Activated CD4-positive, alpha-beta memory T cell treated with anti-CD3 and anti-CD28 coated beads, Interleukin-2, amount 10 ng/mL, durations not matched to agents 7 days and 5 days (primary cell): Measurements from ENCODE around the gene PPP4R3B. TPM values are rescaled to one million over a fixed set of nuclear protein-coding genes. Genes with fewer than 3 reads are reported as not detected.

Experiments used
- CTCF ChIA-PET: fragments of 350-600 bp; sonication (Branson Sonifier 250); formaldehyde crosslinking; loops from one replicate; lab custom pipeline; 2021; ENCODE audit warnings: antibody characterized with exemption, inconsistent platforms; lab: Charles Lee
- POLR2A ChIA-PET: fragments of 350-600 bp; sonication (Branson Sonifier 250); formaldehyde crosslinking; loops from one replicate; lab custom pipeline; 2021; ENCODE audit warnings: antibody characterized with exemption; lab: Charles Lee
- DNase-seq: peaks from one replicate; pipeline ENCODE4 v3.0.0-alpha.2; 2020
- H3K27ac Mint-ChIP-seq: one replicate; pipeline ENCODE4 v1.8.0; 2021; ENCODE audit warnings: mild to moderate bottlenecking, mixed read lengths
- H3K27me3 Mint-ChIP-seq: one replicate; pipeline ENCODE4 v1.8.0; 2021; ENCODE audit warnings: mixed read lengths
- H3K36me3 Mint-ChIP-seq: one replicate; pipeline ENCODE4 v1.8.0; 2021; ENCODE audit warnings: low read depth, mixed read lengths
- H3K4me1 Mint-ChIP-seq: one replicate; pipeline ENCODE4 v1.8.0; 2021; ENCODE audit warnings: mixed read lengths
- H3K4me3 Mint-ChIP-seq: one replicate; pipeline ENCODE4 v1.8.0; 2021; ENCODE audit warnings: mild to moderate bottlenecking, mixed read lengths
- H3K9me3 Mint-ChIP-seq: one replicate; pipeline ENCODE4 v1.8.0; 2021; ENCODE audit warnings: mixed read lengths
- total RNA-seq, 2 experiments: library from RNA; stranded (reverse); gene quantifications; one replicate each; pipeline ENCODE4 v1.2.3, GENCODE V29; 2021

Gene PPP4R3B
- total RNA-seq, 2 experiments from 2014 or later: 70.7 to 75.4 TPM

GRCh38 chr2:55547001-55547400 lies 70.4 kb downstream of the PPP4R3B start:
- Mint-ChIP-seq H3K36me3 (peaks cover 44% of the 10 kb centered on the region), H3K27ac (no peak overlapping the region), H3K4me1 (no peaks in the 10 kb centered on the region), H3K9me3 (no peaks in the 10 kb centered on the region), H3K4me3 (no peak overlapping the region), H3K27me3 (no peaks in the 10 kb centered on the region)
- no peak for DNase-seq
- ChIA-PET CTCF (no interaction called here), POLR2A (no interaction called here)

- POLR2A ChIA-PET: interaction anchor here (0.6 to 4.1 kb wide), 7 partner anchors 8 to 139 kb away, joined by 3 to 75 read pairs (median 4); partner anchors contain the start of genes CFAP36 and PPP4R3B
- Mint-ChIP-seq H3K27me3 (no peaks in the 10 kb centered on the region), H3K4me1 (peaks cover 21% of the 10 kb centered on the region), H3K4me3 (peak overlapping the region; percentile 9), H3K36me3 (peaks cover 35% of the 10 kb centered on the region), H3K9me3 (no peaks in the 10 kb centered on the region), H3K27ac (peak overlapping the region; percentile 89)
- CTCF ChIA-PET: interaction anchor here (3.4 kb wide), 1 partner anchor 11 kb away, joined by 21 read pairs; the partner anchor contains the start of gene CFAP36
- peak; percentile 20 for DNase-seq
Measured at GRCh38 chr2:55530539-55531081, 86.8 kb downstream of the PPP4R3B start.

GRCh38 chr2:55526174-55526573 lies 91.2 kb downstream of the PPP4R3B start:
- no peak overlapping the region for H3K4me3 Mint-ChIP-seq
- no peaks in the 10 kb centered on the region for H3K27me3 Mint-ChIP-seq
- DNase-seq: no peak
- H3K4me1 Mint-ChIP-seq: peaks cover 16% of the 10 kb centered on the region
- POLR2A ChIA-PET: no interaction called here
- no peak overlapping the region for H3K27ac Mint-ChIP-seq
- CTCF ChIA-PET: no interaction called here
- peaks cover 37% of the 10 kb centered on the region for H3K36me3 Mint-ChIP-seq
- H3K9me3 Mint-ChIP-seq: no peaks in the 10 kb centered on the region

- no peak for DNase-seq
- H3K4me1 Mint-ChIP-seq: peaks cover 11% of the 10 kb centered on the region
- ChIA-PET CTCF (no interaction called here), POLR2A (interaction anchor here (0.5 kb wide), 1 partner anchor 89 kb away, joined by 3 read pairs; no protein-coding TSS in a partner anchor)
- H3K27ac Mint-ChIP-seq: no peak overlapping the region
- H3K9me3 Mint-ChIP-seq: no peaks in the 10 kb centered on the region
- peaks cover 29% of the 10 kb centered on the region for H3K36me3 Mint-ChIP-seq
- no peaks in the 10 kb centered on the region for H3K27me3 Mint-ChIP-seq
- H3K4me3 Mint-ChIP-seq: no peak overlapping the region
Measured at GRCh38 chr2:55524884-55525437, 92.5 kb downstream of the PPP4R3B start.

- Mint-ChIP-seq H3K4me1 (peaks cover 14% of the 10 kb centered on the region), H3K36me3 (peaks cover 15% of the 10 kb centered on the region), H3K27me3 (no peaks in the 10 kb centered on the region), H3K9me3 (no peaks in the 10 kb centered on the region), H3K4me3 (peak overlapping the region; percentile 97), H3K27ac (peak overlapping the region; percentile 94)
- CTCF ChIA-PET: interaction anchor here (0.6 to 2.3 kb wide), 12 partner anchors 9 to 779 kb away, joined by 3 to 21 read pairs (median 3); partner anchors contain the start of genes PPP4R3B and RTN4
- POLR2A ChIA-PET: interaction anchor here (0.6 to 4.1 kb wide), 15 partner anchors 9 to 961 kb away, joined by 3 to 75 read pairs (median 5); partner anchors contain the start of genes CCDC88A, PPP4R3B and RPS27A
- peak; percentile 38 for DNase-seq
Measured at GRCh38 chr2:55519938-55520885, 97.2 kb downstream of the PPP4R3B start.

- H3K36me3 Mint-ChIP-seq: peaks cover 8% of the 10 kb centered on the region
- peak; percentile 31 for DNase-seq
- ChIA-PET CTCF (interaction anchor here (1.2 to 2.3 kb wide), 2 partner anchors 11 to 49 kb away, joined by 3 to 21 read pairs; no protein-coding TSS in a partner anchor), POLR2A (interaction anchor here (0.7 to 4.1 kb wide), 12 partner anchors 11 to 1750 kb away, joined by 3 to 75 read pairs (median 4); partner anchors contain the start of genes CCDC88A, PPP4R3B and RPS27A)
- H3K4me1 Mint-ChIP-seq: peaks cover 14% of the 10 kb centered on the region
- no peaks in the 10 kb centered on the region for H3K9me3 Mint-ChIP-seq
- H3K27ac Mint-ChIP-seq: peak overlapping the region; percentile 94
- peak overlapping the region; percentile 97 for H3K4me3 Mint-ChIP-seq
- H3K27me3 Mint-ChIP-seq: no peaks in the 10 kb centered on the region
Measured at GRCh38 chr2:55518841-55519165, 98.6 kb downstream of the PPP4R3B start.

- Mint-ChIP-seq H3K4me1 (no peaks in the 10 kb centered on the region), H3K27ac (no peak overlapping the region), H3K4me3 (no peak overlapping the region), H3K36me3 (no peaks in the 10 kb centered on the region), H3K9me3 (no peaks in the 10 kb centered on the region), H3K27me3 (no peaks in the 10 kb centered on the region)
- no peak for DNase-seq
- ChIA-PET POLR2A (no interaction called here), CTCF (no interaction called here)
Measured at GRCh38 chr2:55511508-55512124, 105.8 kb downstream of the PPP4R3B start.

- no peaks in the 10 kb centered on the region for H3K36me3 Mint-ChIP-seq
- ChIA-PET POLR2A (no interaction called here), CTCF (interaction anchor here (1.0 kb wide), 1 partner anchor 18 kb away, joined by 3 read pairs; no protein-coding TSS in a partner anchor)
- peaks cover 4% of the 10 kb centered on the region for H3K27me3 Mint-ChIP-seq
- no peak overlapping the region for H3K27ac Mint-ChIP-seq
- peaks cover 2% of the 10 kb centered on the region for H3K4me1 Mint-ChIP-seq
- no peaks in the 10 kb centered on the region for H3K9me3 Mint-ChIP-seq
- H3K4me3 Mint-ChIP-seq: no peak overlapping the region
- DNase-seq: no peak
Measured at GRCh38 chr2:55502590-55503141, 114.8 kb downstream of the PPP4R3B start.

GRCh38 chr2:55500025-55500424 lies 117.4 kb downstream of the PPP4R3B start:
- Mint-ChIP-seq H3K4me1 (peaks cover 2% of the 10 kb centered on the region), H3K27me3 (peaks cover 4% of the 10 kb centered on the region), H3K9me3 (no peaks in the 10 kb centered on the region), H3K27ac (no peak overlapping the region), H3K36me3 (no peaks in the 10 kb centered on the region), H3K4me3 (no peak overlapping the region)
- CTCF ChIA-PET: no interaction called here
- no peak for DNase-seq
- POLR2A ChIA-PET: no interaction called here

- Mint-ChIP-seq H3K9me3 (no peaks in the 10 kb centered on the region), H3K27me3 (peaks cover 4% of the 10 kb centered on the region), H3K4me3 (no peak overlapping the region), H3K27ac (no peak overlapping the region), H3K36me3 (no peaks in the 10 kb centered on the region), H3K4me1 (peaks cover 2% of the 10 kb centered on the region)
- CTCF ChIA-PET: no interaction called here
- POLR2A ChIA-PET: no interaction called here
- no peak for DNase-seq
Measured at GRCh38 chr2:55498582-55498981, 118.8 kb downstream of the PPP4R3B start.
